Measurements from ENCODE around the gene TGFBI.

TGFBI gene

DNA sequence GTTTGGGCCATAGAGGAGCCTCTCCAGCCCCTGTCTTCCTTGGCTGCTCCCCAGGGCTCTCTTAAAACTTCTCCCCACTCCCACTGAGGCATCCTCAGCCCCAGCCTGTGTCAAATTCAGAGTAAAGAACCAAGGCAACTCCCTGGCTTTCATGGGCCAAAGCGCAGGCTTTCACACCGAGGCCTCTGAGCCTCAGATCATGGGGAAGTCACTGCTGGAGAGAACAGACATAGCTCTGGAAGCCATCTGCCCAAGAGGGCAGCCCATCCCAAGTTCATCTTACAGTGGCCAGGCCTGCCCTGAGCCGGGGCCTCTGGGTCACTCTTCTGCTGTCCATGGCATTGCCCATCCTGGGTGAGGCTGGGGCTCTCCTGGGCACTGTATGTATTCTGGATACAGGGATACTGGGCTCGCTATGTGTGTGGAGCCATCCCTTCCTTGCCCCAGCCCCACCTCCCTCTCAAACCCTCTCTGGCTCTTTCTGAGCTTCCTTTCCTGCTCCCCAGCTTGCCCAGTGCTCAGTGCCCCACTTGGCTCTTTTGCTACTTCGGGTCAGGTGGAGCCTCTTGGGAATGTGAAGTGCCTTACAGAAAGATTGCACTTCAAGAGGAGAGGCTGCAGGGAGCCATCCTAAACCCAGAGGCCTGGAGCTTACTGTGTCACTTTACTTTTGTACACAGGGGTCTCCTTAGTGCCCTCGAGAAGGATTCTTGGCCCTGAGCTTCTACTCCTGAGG, 33.0 kb downstream of the TGFBI start:
- no peak for DNase-seq (ENCODE audit: insufficient read length, low spot score)
- no peak for FAIRE-seq

DNA sequence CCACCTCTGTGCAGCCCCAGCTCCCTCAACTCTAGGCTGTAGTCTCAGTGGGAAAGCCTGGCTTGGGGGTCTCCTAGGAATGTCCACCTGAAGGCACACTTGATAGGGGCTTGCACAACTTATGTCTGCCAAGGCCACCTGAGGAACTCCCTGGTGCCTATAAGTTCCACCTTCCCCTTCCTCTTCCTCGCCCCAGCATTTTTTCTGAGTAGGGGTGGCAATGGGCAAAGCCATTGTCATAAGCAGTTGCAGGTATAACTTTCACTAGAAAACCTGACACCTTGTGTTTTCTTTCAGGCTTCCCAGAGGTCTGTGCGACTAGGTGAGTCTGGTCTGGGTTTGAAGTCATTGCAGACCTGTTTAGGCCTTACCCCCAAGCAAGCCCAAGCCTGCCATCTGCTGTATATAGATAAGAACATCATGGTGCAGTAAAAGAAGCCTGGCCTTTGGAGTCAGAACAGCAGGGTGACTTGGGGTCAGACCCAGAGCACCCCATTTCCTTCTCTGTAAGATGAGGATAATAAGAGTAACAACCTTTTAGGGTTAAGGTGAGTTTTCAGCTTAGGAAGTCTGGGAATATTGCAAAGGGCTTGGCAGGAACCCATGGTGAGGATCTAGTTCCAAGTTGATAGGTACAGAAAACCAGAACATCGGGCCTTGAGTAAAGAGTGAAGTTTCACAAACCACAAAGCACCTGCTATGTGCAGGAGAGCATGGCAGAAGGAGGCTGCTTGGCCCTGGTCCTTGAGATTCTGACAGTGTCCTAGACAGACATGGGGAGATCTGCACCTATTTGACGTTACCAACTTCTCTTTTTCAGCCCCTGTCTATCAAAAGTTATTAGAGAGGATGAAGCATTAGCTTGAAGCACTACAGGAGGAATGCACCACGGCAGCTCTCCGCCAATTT, 33.8 kb downstream of the TGFBI start:
- DNase-seq (ENCODE audit: insufficient read length, low spot score), result no peak
- peak; percentile 81 for FAIRE-seq

DNA sequence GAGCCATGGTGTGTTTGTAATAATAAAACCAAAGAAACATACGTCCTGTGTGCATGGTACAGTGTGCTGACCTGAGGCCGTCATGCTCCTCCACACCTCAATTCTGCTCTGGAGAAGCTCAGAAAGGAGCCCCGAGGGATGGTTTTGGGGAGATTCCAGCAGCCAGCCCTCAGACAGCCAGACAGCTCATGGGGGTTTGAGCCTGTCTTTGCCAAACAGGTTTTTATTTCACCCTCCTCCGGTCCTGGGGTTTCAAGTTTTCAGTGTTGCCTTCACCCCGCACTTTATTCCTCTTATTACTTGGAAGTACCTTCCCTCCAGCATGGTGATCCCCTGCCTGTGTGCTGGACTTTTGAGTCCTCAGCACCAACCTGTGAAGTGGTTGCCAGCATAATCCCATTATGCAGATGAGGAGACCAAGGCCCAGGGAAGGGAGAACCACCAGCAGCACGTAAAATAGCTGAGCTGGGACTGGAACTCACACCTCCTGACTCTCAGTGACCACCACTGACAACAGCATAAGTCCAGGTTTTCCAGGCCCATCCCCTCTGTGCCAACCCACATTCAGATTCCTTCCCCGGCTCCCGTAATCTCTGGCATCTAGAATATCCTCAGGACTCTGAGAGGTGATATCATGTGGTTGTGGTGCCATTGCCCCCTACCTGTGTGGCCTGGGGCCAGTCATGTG, 35.1 kb downstream of the TGFBI start:
- no peak for FAIRE-seq
- no peak for DNase-seq (ENCODE audit: insufficient read length, low spot score)

DNA sequence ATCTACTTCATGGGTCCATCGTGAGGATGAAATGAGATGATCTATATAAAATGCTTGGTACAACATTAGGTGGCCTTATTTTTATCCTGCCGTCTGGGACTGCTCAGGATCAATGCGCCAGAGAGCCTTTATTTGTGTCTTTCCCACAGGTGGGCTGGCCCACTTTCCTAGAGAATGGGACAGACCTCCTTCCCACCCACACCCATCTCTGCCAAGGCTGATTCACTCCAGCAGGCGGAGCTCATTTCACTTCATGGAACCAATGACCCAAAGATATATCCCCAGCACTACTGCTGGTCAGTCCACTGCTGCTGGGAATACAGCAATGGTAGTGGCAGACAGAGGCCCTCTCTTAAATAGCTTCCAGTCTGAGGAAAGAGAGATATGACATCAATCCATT, 35.7 kb downstream of the TGFBI start:
- FAIRE-seq (no peak), DNase-seq (ENCODE audit: insufficient read length, low spot score) (no peak)

DNA sequence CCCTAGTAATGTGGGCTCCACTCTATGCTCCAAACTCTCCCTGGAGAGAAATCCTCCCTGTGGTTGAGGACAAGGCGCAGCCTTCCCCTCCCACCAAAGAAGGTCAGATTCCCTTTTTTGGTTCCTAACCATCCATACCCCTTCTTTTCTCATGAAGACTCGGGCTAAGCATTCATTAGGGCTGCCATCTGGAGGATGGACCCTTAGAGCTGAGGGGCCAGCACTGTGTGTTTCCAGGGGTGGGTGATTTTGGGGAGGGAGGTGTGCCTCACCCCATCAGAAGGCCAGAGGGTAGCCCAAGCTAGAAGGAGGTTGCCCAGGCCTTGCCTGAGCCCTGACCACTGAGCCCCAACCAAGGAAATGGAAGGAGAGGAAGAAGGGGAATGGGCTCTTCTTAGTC, 36.8 kb downstream of the TGFBI start:
- FAIRE-seq, result no peak

DNA sequence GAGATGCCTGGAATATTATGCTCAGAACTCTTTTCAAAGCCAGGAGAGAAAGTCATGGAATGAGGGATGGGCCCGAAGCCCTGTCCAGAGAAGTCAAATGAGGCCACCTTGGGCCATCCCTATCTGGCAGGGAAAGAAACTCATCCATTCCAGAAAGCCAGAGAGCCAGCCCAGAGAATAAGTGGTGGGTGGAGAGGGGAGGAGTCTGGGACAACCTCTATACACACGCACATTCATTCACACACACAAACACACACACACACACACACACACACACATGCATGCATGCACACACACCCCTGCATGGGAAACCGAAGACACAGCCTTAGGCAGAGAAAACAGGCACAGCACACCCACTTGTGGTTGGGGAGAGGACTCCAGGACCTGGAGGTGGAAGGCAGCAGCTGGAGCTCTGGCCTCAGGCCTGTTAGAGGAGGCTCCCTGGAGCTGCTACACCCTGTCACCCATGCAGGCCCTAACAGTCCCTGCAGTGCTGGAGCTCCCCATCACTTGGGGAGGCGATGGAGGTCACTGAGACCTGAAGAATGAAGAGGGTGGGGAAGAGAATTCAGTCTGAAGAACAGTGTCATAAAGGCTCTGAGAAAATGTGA, 38.0 kb downstream of the TGFBI start:
- DNase-seq (ENCODE audit: insufficient read length, low spot score), result no peak
- no peak for FAIRE-seq

More for the DNA sequence above, 36.8 kb downstream of the TGFBI start:
- no peak for DNase-seq (ENCODE audit: insufficient read length, low spot score)

DNA sequence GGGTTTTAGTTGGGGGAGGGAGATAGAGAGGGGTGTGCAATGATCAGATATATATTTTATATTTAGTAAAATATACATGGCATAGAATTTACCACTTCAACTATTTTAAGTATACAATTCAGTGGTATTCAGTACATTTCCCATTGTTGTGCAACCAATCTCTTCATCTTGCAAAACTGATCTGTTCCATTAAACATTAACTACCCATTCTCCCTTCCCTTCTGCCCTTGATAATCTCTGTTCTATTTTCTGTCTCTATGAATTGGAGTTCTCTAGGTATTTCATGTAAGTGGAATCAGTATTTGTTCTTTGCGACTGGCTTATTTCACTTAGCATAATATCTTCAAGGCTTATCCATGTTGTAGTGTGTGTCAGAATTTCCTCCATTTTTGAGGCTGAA, 38.6 kb downstream of the TGFBI start:
- DNase-seq (ENCODE audit: insufficient read length, low spot score) (no peak), FAIRE-seq (no peak)

DNA sequence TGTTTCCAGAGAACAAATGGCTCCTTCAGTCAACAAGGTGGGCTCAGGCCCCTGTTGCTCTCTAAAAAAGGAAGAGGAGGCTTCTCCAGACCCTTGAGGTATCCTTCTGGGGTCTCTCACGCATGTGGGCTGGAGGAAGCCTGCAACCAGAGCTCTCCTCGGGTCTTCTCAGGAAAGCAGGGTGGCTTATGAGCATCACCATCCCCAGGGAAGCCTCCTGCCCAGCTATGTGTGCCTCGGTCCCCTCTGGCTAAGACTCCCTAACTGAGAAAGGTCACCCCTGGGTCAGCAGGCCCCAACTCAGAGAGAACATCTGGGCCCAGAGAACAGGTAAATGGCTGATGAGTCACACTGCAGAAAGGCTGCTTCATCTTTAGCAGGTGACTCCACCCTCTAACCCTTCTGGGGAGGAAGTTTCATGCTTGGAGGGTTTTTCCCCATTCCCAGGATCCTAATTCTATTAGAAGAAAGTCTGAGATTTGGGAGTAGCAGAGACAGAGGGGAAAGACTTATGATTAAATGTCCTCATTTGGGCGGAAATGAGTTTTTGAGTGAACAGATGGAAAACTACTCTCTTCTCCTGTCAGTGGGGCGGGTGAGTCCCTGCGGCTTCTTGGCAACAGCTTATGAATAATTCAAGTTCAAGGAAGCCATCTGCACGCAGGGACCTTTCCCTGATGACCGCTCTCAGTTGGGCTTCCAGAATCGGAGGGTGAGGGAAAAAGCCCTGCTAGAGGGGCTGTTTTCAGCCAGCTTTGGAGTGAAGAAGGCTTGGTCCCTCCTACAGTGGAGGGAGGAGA, 41.9 kb downstream of the TGFBI start:
- DNase-seq (ENCODE audit: insufficient read length, low spot score) (no peak), FAIRE-seq (no peak)

DNA sequence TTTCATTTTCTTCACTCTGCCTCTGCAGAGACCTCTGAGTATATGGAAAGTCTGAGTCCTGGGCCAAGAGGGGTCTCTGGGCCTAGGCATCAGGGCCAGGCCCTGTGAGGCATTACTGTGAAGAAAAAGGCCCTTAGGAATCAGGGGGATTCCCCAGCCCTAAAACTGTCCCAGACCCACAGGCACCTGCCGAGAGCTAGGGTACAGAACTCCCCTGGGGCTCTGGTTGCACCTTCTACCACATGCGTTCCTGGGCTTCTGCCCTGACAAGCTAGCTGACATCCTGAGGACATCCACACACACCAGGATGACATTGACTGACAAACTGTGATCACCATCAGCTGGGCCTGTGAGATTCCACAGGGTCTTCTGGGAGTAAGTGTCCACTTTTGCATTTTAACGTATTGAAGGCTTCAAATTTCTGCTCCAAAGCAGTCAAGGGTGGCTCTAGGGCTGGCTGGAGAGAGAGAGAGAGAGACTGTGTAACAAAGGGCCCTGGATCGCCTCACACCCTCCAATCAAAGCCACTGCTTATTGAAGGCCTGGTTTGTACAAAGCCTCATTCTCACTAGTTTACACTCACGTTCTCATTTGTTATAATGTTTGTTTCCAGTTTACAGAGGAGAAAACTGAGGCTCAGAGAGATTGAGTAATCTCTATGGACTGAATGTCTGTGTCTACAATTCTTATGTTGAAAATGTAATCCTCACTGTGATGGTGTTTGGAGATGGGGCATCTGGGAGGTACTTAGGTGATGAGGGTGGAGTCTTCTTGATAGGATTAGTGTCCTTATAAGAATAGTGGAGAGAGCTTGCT, 45.1 kb downstream of the TGFBI start:
- DNase-seq (ENCODE audit: insufficient read length, low spot score) (peak; percentile 24), FAIRE-seq (peak; percentile 90)

DNA sequence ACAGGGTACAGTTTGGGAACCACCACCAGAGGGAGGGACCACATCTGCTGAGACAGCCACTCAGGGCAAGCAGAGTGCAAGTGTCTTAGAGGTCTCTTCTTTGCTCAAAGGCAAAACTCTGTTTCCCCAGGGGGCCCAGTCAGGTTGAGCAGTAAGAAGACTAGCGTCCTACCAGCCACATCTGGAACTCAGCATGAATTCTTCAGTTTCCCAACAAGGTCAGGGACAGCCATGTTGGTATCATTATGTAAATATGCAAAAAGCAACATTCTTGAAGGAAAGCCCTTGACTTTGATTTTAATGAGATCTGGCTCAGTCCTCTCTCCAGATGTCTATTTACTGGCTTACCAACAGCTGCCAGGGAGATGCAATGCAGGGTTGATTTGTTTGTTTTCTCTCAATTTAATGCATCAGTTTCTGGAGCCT, 46.7 kb downstream of the TGFBI start:
- no peak for FAIRE-seq
- no peak for DNase-seq (ENCODE audit: insufficient read length, low spot score)

DNA sequence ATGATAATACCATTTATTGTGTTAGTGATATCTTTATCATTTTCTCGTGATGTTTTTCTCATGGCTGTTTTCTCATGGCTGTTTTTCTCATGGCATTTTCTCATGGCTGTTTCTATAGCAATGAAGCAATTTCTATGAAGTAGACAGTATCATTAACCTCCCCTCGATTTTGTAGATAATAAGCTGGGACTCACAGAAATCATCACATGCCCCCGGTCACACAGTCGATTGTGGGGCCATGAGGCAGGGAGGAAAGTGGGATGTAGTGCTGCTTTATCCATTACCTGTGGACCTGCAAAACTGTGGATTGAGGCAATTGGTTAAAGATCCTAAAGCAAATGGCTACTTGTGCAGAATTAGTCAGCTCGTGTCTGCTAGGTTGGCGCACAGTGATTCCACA, 47.3 kb downstream of the TGFBI start:
- no peak for FAIRE-seq
- no peak for DNase-seq (ENCODE audit: insufficient read length, low spot score)

DNA sequence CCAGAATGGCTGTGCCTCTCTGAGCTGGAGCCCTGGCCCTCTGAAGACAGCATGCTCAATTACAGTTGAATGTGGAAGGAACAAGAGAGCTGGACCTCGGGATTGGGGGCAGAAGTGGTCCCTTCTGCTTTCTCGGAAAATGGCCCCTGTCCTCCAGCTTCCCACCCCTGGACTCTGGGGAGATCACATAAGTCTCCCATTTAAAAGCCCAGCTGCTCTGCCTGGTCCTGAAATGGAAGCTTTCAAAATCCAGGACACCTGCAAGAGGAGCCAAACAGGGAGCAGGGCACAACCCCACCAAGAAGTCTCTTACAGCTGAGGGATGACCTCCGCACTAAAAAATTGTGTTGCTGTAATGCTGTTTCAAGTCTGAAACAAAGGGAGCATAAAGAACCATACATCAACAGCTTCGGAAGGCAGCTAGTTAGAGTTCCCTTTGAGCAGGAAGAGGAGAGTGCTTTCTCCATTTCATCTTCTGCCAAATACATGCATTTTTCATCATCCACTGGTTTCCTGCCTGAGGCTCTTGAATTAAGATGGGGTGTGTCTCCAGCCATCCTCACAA, 48.2 kb downstream of the TGFBI start:
- FAIRE-seq, result no peak
- DNase-seq (ENCODE audit: insufficient read length, low spot score), result no peak

DNA sequence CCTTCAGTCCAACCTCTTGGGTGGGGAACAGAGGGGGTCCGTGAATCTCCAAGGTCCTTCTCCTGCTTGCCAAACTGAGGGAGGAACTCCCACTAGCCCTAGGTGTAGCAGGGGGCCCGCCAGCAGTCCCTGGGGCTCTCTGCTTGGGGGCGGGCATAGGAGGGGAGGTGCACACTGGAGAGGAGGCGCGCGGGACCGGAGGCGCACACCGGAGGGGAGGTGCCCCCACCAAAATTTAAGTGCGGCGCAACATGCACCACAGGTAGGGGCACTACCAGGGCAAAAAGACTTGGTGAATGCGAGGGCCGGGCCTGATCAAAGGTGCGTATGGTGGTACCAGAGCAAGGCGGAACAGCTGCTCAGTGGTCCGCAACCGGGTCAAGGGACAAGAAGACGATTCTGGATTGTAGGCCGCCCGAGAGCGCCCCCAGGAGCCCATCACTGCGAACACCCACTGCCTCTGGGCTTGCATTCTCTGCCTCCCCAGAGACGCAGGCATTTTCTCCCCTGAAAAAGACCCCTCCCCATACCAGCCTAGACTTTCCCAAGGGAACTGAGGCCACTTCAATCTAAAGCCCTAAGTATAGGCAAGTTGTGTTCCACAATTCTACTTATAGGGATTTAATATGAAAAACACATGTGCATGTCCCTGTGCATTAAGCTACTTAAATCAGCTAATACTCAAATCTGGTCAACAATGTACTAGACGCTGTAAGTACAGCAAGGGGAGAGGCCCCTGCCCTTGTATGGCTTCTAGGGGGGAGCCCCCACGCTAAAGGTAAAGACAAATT, 50.6 kb downstream of the TGFBI start:
- DNase-seq (ENCODE audit: insufficient read length, low spot score) (no peak), FAIRE-seq (no peak)

DNA sequence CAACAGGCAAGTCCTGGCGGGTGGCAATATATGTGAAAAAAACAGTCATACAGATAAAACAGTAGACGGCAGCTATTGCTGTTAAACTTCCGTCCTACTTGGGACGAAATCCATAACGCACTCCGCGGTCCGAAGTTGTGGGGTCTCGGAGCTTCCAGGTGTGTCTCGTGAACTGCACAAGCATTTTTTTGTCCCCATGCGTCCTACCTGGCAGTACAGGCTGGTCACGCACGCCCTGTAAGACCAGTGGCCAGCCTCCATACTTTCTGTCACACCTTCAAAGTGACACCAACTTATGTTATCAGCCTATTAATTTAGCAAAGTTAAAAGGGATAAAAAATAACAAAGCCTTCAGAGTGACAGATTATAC, 51.3 kb downstream of the TGFBI start:
- no peak for FAIRE-seq
- no peak for DNase-seq (ENCODE audit: insufficient read length, low spot score)

DNA sequence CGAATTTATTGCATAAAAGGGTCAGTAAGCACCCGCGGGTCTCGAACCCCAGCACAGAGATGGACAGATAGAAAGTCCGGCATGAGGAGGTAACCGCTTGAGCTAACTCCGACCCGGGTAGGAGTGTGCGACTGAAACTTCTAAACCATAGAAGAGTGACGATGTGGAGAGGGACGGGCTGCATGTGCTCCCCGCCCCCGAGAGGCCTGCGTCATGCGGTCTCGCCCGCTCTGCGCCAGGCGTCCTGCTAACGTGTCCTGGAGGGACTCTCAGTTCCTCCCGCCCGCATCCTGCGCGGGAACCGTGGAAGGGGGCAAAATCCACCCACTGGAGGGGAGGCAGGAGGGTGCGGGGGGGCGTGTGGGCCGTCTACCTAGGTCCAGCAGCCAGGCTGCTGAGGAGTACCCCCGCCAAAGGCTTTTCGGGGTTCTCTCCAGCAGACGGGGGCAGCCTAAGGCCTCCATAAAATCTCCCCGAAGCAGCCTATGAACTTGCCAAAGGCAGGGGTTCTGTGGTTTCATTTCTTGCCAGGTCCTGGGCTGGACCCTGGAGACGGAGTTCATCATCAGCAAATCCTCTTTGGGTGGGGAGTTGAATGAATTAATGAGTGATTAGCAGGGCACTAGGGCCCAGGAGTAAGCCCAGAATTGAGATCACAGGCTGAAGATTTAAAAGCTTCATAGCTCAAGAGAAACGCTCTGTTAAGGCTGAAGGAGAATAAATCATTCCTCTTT, 51.9 kb downstream of the TGFBI start:
- peak; percentile 44 for DNase-seq (ENCODE audit: insufficient read length, low spot score)
- FAIRE-seq, result peak; percentile 91

DNA sequence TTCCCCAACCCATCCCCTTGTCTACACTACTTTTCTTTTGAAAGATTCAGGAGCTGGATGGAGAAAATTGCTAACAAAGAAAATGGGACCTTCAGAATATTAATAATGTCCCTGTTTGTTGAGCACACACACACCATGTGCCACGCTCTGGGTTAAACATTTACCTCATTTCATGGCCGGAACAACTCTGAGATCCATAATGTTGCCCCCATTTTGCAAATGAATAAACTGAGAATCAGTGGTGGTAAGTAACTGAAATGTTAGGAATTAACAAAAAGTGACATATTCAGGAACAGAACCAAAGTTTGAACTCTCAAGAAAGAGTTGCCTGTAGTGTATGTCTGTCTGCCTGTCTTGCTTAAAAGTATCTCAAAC, 52.4 kb downstream of the TGFBI start:
- DNase-seq (ENCODE audit: insufficient read length, low spot score) (no peak), FAIRE-seq (peak; percentile 75)

DNA sequence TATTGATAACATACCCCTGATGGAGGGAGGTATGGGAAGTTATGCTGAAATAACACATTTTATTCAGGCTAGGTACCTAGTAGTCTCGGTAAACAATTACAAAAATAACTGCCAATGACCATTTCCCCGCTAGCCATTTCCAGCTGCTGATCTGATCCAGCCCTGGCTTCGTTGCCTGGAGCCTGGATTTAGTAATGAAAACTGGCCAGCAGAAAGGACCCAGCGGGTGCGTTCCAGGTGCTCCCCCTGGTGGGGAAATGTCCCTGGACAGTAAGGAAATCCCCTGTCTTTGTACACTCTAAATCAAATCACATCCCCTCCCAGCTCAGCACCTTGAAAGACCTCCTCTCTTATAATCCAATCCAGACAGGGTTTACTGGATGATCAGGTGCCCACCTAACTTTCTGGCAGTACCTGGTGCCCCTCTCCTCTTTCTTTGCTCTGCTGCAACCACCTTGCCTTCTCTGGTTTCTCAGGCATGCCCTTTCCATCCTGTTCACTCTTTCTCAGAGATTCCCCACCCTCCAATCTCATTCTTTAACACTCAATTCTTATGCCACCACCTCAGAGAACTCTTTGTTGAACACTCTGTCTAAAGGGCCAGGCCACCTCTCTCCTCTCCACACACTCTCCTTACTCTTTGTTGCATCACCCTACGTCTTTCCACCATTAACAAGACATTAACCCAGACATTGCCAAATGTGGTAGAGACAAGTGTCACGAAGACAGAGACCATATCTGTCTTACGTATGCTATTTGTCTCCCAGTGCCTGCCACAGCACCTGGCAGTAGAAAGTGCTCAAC, 53.8 kb downstream of the TGFBI start:
- DNase-seq (ENCODE audit: insufficient read length, low spot score) (peak; percentile 34), FAIRE-seq (peak; percentile 95)
